ENCODE results near the gene CIART. TPM values are rescaled to one million over a fixed set of nuclear protein-coding genes. Genes with fewer than 3 reads are reported as not detected.
"Not testable (repeated sequence)": the region's sequence is repeated elsewhere in the genome, so short reads cannot be mapped to it uniquely, and the experiment has no call there.

CIART gene
- total RNA-seq, 2 donors from 2014 or later: 3.6 to 4.5 TPM

DNA sequence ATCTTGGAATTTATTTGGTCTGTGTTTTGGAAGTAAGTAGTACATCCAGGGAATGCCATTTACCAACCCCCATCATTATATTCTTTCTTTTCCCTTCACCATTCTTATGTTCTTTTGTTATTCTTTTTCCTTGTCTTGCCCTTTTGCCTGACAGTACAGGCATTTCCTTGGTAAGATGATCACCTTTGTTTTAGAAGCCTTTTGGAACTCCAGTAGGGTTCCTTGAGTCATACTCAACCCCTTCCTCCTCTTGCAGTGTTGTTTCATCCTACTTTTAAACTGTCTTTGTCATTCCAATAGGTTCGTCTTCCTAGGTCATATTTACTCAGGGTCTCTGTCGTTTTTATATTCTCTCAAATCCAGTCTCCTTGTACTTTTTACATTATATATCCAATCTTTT is 20.5 kb downstream of the CIART start:
- Mint-ChIP-seq H3K4me3 (no peak overlapping the region), H3K36me3 (ENCODE audit: low read depth) (peaks cover 2% of the 10 kb centered on the region), H3K27me3 (no peaks in the 10 kb centered on the region), H3K4me1 (peaks cover 12% of the 10 kb centered on the region), H3K27ac (peak overlapping the region; percentile 39)
- ATAC-seq: no peak
- no peaks in the 10 kb centered on the region for H3K9me3 ChIP-seq (ENCODE audit: control insufficient read depth, low read length, poor library complexity, severe bottlenecking)
- no peak for DNase-seq

DNA sequence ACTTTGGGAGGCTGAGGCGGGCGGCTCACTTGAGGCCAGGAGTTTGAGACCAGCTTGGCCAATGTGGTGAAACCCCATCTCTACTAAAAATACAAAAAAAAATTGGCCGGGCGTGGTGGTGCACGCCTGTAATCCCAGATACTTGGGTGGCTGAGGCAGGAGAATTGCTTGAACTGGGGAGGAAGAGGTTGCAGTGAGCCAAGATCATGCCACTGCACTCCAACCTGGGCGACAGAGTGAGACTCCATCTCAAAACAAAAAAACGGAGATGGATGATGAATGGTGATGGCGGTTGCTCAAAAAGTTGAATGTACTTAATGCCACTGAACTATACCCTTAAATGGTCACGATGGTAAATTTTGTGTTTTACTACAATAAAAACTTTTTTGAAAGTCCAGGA is 26.2 kb downstream of the CIART start:
- not testable (repeated sequence) for H3K27me3 Mint-ChIP-seq; H3K4me3 Mint-ChIP-seq; H3K27ac Mint-ChIP-seq; H3K9me3 ChIP-seq (ENCODE audit: control insufficient read depth, low read length, poor library complexity, severe bottlenecking); H3K4me1 Mint-ChIP-seq; ATAC-seq; H3K36me3 Mint-ChIP-seq (ENCODE audit: low read depth); DNase-seq

- DNase-seq: no peak
- no peak for ATAC-seq
- H3K9me3 ChIP-seq (ENCODE audit: control insufficient read depth, low read length, poor library complexity, severe bottlenecking): no peaks in the 10 kb centered on the region
- Mint-ChIP-seq H3K27me3 (no peaks in the 10 kb centered on the region), H3K4me3 (no peak overlapping the region), H3K36me3 (ENCODE audit: low read depth) (peaks cover 6% of the 10 kb centered on the region), H3K4me1 (no peaks in the 10 kb centered on the region), H3K27ac (no peak overlapping the region)
These were observed 27.6 kb downstream of the CIART start for GRCh38 chr1:150309758-150310508.

- H3K4me1 Mint-ChIP-seq: no peaks in the 10 kb centered on the region
- H3K9me3 ChIP-seq (ENCODE audit: control insufficient read depth, low read length, poor library complexity, severe bottlenecking): no peaks in the 10 kb centered on the region
- H3K27ac Mint-ChIP-seq: no peak overlapping the region
- ATAC-seq (no peak), DNase-seq (no peak)
- H3K4me3 Mint-ChIP-seq: no peak overlapping the region
- peaks cover 6% of the 10 kb centered on the region for H3K36me3 Mint-ChIP-seq (ENCODE audit: low read depth)
- H3K27me3 Mint-ChIP-seq: no peaks in the 10 kb centered on the region
These were observed 29.4 kb downstream of the CIART start for GRCh38 chr1:150311762-150312161.

DNA sequence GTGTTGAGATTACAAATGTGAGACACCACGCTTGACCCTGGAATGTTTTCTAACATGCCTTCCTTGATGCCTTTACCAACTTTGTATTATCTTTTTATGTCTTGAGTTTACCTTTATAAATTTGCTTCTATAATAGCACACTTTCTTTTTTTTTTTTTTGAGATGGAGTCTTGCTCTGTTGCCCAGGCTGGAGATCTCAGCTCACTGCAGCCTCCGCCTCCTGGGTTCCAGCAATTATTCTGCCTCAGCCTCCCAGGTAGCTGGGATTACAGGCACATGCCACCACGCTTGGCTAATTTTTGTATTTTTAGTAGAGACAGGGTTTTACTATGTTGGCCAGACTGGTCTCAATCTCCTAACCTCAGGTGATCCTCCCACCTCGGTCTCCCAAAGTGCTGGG is 32.3 kb downstream of the CIART start:
- not testable (repeated sequence) for H3K9me3 ChIP-seq (ENCODE audit: control insufficient read depth, low read length, poor library complexity, severe bottlenecking); DNase-seq; H3K36me3 Mint-ChIP-seq (ENCODE audit: low read depth); H3K4me1 Mint-ChIP-seq; H3K27me3 Mint-ChIP-seq; ATAC-seq; H3K27ac Mint-ChIP-seq; H3K4me3 Mint-ChIP-seq

GRCh38 chr1:150320667-150320978 is 38.3 kb downstream of the CIART start:
- peaks cover 3% of the 10 kb centered on the region for H3K36me3 Mint-ChIP-seq (ENCODE audit: low read depth)
- H3K4me1 Mint-ChIP-seq: peaks cover 11% of the 10 kb centered on the region
- peak overlapping the region; percentile 100 for H3K4me3 Mint-ChIP-seq
- H3K9me3 ChIP-seq (ENCODE audit: control insufficient read depth, low read length, poor library complexity, severe bottlenecking): no peaks in the 10 kb centered on the region
- peak overlapping the region; percentile 96 for H3K27ac Mint-ChIP-seq
- DNase-seq: no peak
- no peaks in the 10 kb centered on the region for H3K27me3 Mint-ChIP-seq
- ATAC-seq: no peak

DNA sequence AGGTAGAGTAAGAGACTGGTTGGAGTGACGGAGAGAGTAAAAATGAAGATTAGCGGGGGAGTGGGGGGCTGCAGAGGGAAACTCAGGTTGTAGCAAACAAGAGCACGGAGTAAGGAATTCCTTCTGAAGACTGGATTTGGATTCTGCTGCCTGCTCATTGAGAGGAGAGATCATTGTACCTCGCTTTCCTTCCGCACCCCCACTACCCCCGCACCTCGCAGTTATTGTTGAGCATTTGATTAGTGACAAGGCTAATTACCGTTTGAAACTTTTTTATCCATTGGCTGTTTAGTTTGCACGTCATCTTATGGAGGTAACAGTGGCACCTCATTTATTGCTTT is 39.4 kb downstream of the CIART start:
- ATAC-seq (peak; percentile 14), DNase-seq (no peak)
- Mint-ChIP-seq H3K36me3 (ENCODE audit: low read depth) (peaks cover 3% of the 10 kb centered on the region), H3K4me1 (peaks cover 13% of the 10 kb centered on the region), H3K4me3 (peak overlapping the region; percentile 100), H3K27ac (peak overlapping the region; percentile 96), H3K27me3 (no peaks in the 10 kb centered on the region)
- H3K9me3 ChIP-seq (ENCODE audit: control insufficient read depth, low read length, poor library complexity, severe bottlenecking): no peaks in the 10 kb centered on the region

GRCh38 chr1:150322310-150322709 is 40.0 kb downstream of the CIART start:
- DNase-seq: no peak
- peak overlapping the region; percentile 96 for H3K27ac Mint-ChIP-seq
- no peak for ATAC-seq
- peaks cover 3% of the 10 kb centered on the region for H3K36me3 Mint-ChIP-seq (ENCODE audit: low read depth)
- peaks cover 13% of the 10 kb centered on the region for H3K4me1 Mint-ChIP-seq
- H3K27me3 Mint-ChIP-seq: no peaks in the 10 kb centered on the region
- peak overlapping the region; percentile 100 for H3K4me3 Mint-ChIP-seq
- H3K9me3 ChIP-seq (ENCODE audit: control insufficient read depth, low read length, poor library complexity, severe bottlenecking): no peaks in the 10 kb centered on the region

GRCh38 chr1:150332651-150333290 is 50.4 kb downstream of the CIART start:
- Mint-ChIP-seq H3K27me3 (no peaks in the 10 kb centered on the region), H3K27ac (no peak overlapping the region), H3K4me3 (no peak overlapping the region), H3K4me1 (peaks cover 7% of the 10 kb centered on the region), H3K36me3 (ENCODE audit: low read depth) (peaks cover 5% of the 10 kb centered on the region)
- DNase-seq: no peak
- no peak for ATAC-seq
- no peaks in the 10 kb centered on the region for H3K9me3 ChIP-seq (ENCODE audit: control insufficient read depth, low read length, poor library complexity, severe bottlenecking)

Other genes starting within 250 kb of the CIART start
- gene VPS45, start 214.8 kb upstream of the CIART start, total RNA-seq: 10 to 100 TPM; 17.5 to 18.4 TPM
- gene PLEKHO1, start 132.6 kb upstream of the CIART start, total RNA-seq: 100 to 1,000 TPM in 1 of 2 donors, 10 to 100 TPM in 1; 71.4 to 124 TPM
- gene ANP32E, start 46.4 kb upstream of the CIART start, total RNA-seq: 10 to 100 TPM; 45.4 to 50.2 TPM
- not detected for gene CA14, start 24.8 kb upstream of the CIART start, total RNA-seq
- gene APH1A, start 13.5 kb upstream of the CIART start, total RNA-seq: 100 to 1,000 TPM; 118 TPM
- 1 to 10 TPM; 4.6 to 6.6 TPM for gene C1orf54, start 9.8 kb upstream of the CIART start, total RNA-seq
- 10 to 100 TPM; 48.5 to 49.2 TPM for gene MRPS21, start 11.3 kb downstream of the CIART start, total RNA-seq
- gene PRPF3, start 39.0 kb downstream of the CIART start, total RNA-seq: 100 to 1,000 TPM; 108 to 111 TPM
- 10 to 100 TPM; 36.2 to 38.7 TPM for gene RPRD2, start 81.6 kb downstream of the CIART start, total RNA-seq
- gene TARS2, start 204.9 kb downstream of the CIART start, total RNA-seq: 10 to 100 TPM; 28.5 to 32.9 TPM
- gene ECM1, start 225.6 kb downstream of the CIART start, total RNA-seq: under 1 TPM; 0.25 to 0.70 TPM
- gene FALEC, start 233.2 kb downstream of the CIART start, total RNA-seq: 1 to 10 TPM in 1 of 2 donors, not detected in 1; 1.1 TPM